HPDE6-E6E7 (cell line): ENCODE measurements around the gene PFAS.
"Not testable (repeated sequence)": the region's sequence is repeated elsewhere in the genome, so short reads cannot be mapped to it uniquely, and the experiment has no call there.

Experiments used
- DNase-seq: peaks from one replicate; pipeline ENCODE4 v3.0.0; 2011; ENCODE audit warnings: missing footprints; ENCODE audit errors: extremely low spot score

Gene PFAS

GRCh38 chr17:8225813-8226535 is 23.1 kb upstream of the PFAS start:
- no peak for DNase-seq

- peak; percentile 53 for DNase-seq
Measured at GRCh38 chr17:8226536-8227237, 22.4 kb upstream of the PFAS start.

- no peak for DNase-seq
Measured at GRCh38 chr17:8227238-8227581, 21.9 kb upstream of the PFAS start.

GRCh38 chr17:8231701-8232100 is 17.4 kb upstream of the PFAS start:
- no peak for DNase-seq

- no peak for DNase-seq
Measured at GRCh38 chr17:8234361-8235270, 14.5 kb upstream of the PFAS start.

GRCh38 chr17:8235676-8236075 is 13.4 kb upstream of the PFAS start:
- no peak for DNase-seq

GRCh38 chr17:8237175-8237574 is 11.9 kb upstream of the PFAS start:
- no peak for DNase-seq

GRCh38 chr17:8237886-8238285 is 11.2 kb upstream of the PFAS start:
- DNase-seq: no peak

GRCh38 chr17:8243827-8244226 is 5.3 kb upstream of the PFAS start:
- DNase-seq: no peak

- no peak for DNase-seq
Measured at GRCh38 chr17:8244768-8245167, 4.3 kb upstream of the PFAS start.

- DNase-seq: no peak
Measured at GRCh38 chr17:8249621-8250500, 772 bp downstream of the PFAS start.

- not testable (repeated sequence) for DNase-seq
Measured at GRCh38 chr17:8251411-8251810, 2.3 kb downstream of the PFAS start.

- DNase-seq: no peak
Measured at GRCh38 chr17:8253801-8254200, 4.7 kb downstream of the PFAS start.

GRCh38 chr17:8254881-8255280 is 5.8 kb downstream of the PFAS start:
- DNase-seq: no peak

GRCh38 chr17:8255499-8255898 is 6.4 kb downstream of the PFAS start:
- no peak for DNase-seq

- no peak for DNase-seq
Measured at GRCh38 chr17:8256291-8256690, 7.2 kb downstream of the PFAS start.

- no peak for DNase-seq
Measured at GRCh38 chr17:8256691-8257090, 7.6 kb downstream of the PFAS start.

GRCh38 chr17:8257801-8258200 is 8.7 kb downstream of the PFAS start:
- DNase-seq: no peak

GRCh38 chr17:8264320-8264719 is 15.2 kb downstream of the PFAS start:
- DNase-seq: no peak

- DNase-seq: no peak
Measured at GRCh38 chr17:8264836-8265542, 15.9 kb downstream of the PFAS start.
